SU-DHL-6 (cell line): ENCODE measurements around the gene USP11.

Experiments used
- H2AFZ ChIP-seq: fragments of 200-600 bp; sonication (generic); 2 replicates; pipeline ENCODE4 v1.6.1; 2014; ENCODE audit warnings: low read depth, mild to moderate bottlenecking, moderate library complexity, mixed read lengths, antibody characterized with exemption, low read length; ENCODE audit not compliant: severe bottlenecking
- H3F3A ChIP-seq: fragments of 200-600 bp; shearing (Covaris generic); 2 replicates; pipeline ENCODE4 v1.6.0; 2016; ENCODE audit warnings: antibody characterized with exemption, mild to moderate bottlenecking; ENCODE audit not compliant: insufficient read depth
- H3K27ac ChIP-seq: fragments of 200-600 bp; sonication (generic); 2 replicates; pipeline ENCODE4 v1.5.1; 2016; ENCODE audit warnings: low read depth, mild to moderate bottlenecking, low read length, moderate library complexity, mixed read lengths
- H3K27me3 ChIP-seq: fragments of 200-600 bp; sonication (generic), shearing (Covaris generic); 2 replicates; pipeline ENCODE4 v1.6.0; 2014; ENCODE audit warnings: mild to moderate bottlenecking, low read length
- H3K36me3 ChIP-seq: fragments of 200-600 bp; sonication (generic); 2 replicates; pipeline ENCODE4 v1.6.1; 2014; ENCODE audit warnings: mild to moderate bottlenecking, low read length, mixed read lengths
- H3K4me2 ChIP-seq: fragments of 300-600, 200-600 bp; shearing (Covaris generic), sonication (generic); 2 replicates; pipeline ENCODE4 v1.6.0; 2014; ENCODE audit warnings: low read length, low read depth, mild to moderate bottlenecking; ENCODE audit not compliant: poor library complexity, severe bottlenecking
- H3K4me3 ChIP-seq: fragments of 200-600 bp; sonication (generic); 2 replicates; pipeline ENCODE4 v1.5.1; 2014; ENCODE audit warnings: antibody characterized with exemption, low read length, mild to moderate bottlenecking, mixed read lengths; ENCODE audit not compliant: insufficient read depth, poor library complexity, severe bottlenecking
- H3K79me2 ChIP-seq: fragments of 200-600 bp; sonication (generic); 2 replicates; pipeline ENCODE4 v1.6.1; 2014; ENCODE audit warnings: mild to moderate bottlenecking, low read length, moderate library complexity; ENCODE audit not compliant: insufficient read depth
- H3K9ac ChIP-seq: fragments of 200-600 bp; sonication (generic); 2 replicates; pipeline ENCODE4 v1.7.0; 2014; ENCODE audit warnings: mild to moderate bottlenecking, low read length
- H3K9me2 ChIP-seq: fragments of 200-600 bp; sonication (generic); replicated peaks from 2 replicates; pipeline ENCODE4 v1.6.1; 2014; ENCODE audit warnings: low read length; ENCODE audit not compliant: insufficient read depth
- H3K9me3 ChIP-seq: fragments of 200-600 bp; sonication (generic); 2 replicates; pipeline ENCODE4 v1.6.1; 2014; ENCODE audit warnings: low read length, mixed read lengths; ENCODE audit not compliant: insufficient read depth
- H4K20me1 ChIP-seq: fragments of 200-600 bp; sonication (generic); 2 replicates; pipeline ENCODE4 v1.6.1; 2014; ENCODE audit warnings: low read depth, mild to moderate bottlenecking, antibody characterized with exemption, low read length, moderate library complexity, mixed read lengths
- EZH2phosphoT487 ChIP-seq: fragments of 200-600 bp; sonication (generic), shearing (Covaris generic); conservative IDR thresholded peaks from 2 replicates; pipeline ENCODE4 v1.6.1; 2018; ENCODE audit warnings: mild to moderate bottlenecking, antibody characterized with exemption, low read length, moderate library complexity, mixed read lengths
- TF ChIP-seq, protein P1 (sequence below): fragments of 200-600 bp; sonication (generic); IDR thresholded peaks from one replicate; pipeline ENCODE4 v1.5.1; 2017; ENCODE audit warnings: antibody characterized with exemption, mild to moderate bottlenecking, low read length, moderate library complexity; ENCODE audit not compliant: insufficient read depth, poor library complexity, severe bottlenecking

The USP11 gene

DNA sequence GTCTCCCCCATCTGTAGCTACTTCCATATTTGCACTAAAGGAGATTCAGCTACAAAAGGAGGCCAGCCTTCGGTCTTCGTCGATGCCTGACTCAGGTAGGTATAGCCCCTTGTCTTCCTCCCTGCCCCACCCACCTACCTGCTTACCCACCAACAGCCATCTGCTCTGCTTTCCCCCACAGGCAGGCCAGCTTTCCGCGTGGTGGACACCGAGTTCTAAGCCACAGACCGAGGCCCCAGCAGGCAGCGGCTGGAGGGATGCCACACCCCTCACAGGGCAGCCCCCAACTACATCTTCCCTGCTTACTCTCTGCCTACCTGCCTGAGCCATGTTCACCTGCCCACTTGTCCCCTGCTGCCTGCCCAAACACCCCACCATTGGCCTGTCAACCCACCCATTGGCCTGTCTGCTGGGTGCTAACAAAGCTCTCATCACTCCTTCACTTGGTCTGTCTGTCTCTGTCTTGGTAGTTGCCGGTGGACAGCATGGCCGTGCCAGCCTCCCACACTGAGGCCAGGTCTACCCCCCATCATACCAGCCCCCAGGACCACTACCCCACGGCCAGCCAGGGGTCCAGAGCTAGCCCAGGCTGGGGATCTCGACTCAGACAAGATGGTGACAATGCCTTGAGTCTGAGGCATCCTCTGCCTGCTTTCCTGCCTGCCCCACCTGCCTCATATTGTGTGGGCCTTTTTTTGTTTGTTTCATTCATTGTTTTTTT lies 4.1 kb upstream of the USP11 start:
- H3K27ac ChIP-seq: no peak overlapping the region
- no peak for TF ChIP-seq EZH2phosphoT487
- TF ChIP-seq, protein P1, sequence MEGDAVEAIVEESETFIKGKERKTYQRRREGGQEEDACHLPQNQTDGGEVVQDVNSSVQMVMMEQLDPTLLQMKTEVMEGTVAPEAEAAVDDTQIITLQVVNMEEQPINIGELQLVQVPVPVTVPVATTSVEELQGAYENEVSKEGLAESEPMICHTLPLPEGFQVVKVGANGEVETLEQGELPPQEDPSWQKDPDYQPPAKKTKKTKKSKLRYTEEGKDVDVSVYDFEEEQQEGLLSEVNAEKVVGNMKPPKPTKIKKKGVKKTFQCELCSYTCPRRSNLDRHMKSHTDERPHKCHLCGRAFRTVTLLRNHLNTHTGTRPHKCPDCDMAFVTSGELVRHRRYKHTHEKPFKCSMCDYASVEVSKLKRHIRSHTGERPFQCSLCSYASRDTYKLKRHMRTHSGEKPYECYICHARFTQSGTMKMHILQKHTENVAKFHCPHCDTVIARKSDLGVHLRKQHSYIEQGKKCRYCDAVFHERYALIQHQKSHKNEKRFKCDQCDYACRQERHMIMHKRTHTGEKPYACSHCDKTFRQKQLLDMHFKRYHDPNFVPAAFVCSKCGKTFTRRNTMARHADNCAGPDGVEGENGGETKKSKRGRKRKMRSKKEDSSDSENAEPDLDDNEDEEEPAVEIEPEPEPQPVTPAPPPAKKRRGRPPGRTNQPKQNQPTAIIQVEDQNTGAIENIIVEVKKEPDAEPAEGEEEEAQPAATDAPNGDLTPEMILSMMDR: no peak
- no peak overlapping the region for H3K4me3 ChIP-seq
- H3K79me2 ChIP-seq: no peaks in the 10 kb centered on the region
- H3K36me3 ChIP-seq: no peaks in the 10 kb centered on the region
- H4K20me1 ChIP-seq: no peaks in the 10 kb centered on the region
- peaks cover 19% of the 10 kb centered on the region for H3F3A ChIP-seq
- no peak overlapping the region for H3K9ac ChIP-seq
- H3K9me3 ChIP-seq: no peaks in the 10 kb centered on the region
- no peak overlapping the region for H3K4me2 ChIP-seq
- H3K9me2 ChIP-seq: no peaks in the 10 kb centered on the region
- H3K27me3 ChIP-seq: no peaks in the 10 kb centered on the region
- H2AFZ ChIP-seq: no peak overlapping the region

DNA sequence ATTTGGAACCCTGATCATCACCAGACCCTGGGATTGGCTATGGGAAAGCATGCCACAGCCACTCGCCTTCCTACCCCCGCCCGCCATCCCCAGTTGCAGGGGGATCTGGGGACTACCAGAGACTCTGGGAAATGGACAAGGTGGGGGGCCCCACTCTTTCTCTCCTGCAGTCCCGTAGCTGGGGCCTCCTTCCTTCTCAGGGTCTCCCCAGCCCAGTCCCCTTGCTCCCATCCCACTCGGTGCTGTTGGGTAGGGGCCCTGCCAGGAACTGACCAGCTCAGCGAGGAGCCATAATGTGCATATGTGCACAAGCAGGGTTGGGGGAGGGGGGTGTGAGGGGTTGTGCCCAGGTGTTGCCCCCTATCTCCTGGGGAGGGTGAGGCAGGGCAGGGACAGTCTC lies 3.4 kb upstream of the USP11 start:
- Histone ChIP-seq H3K4me3 (no peak overlapping the region), H4K20me1 (no peaks in the 10 kb centered on the region), H3K9ac (no peak overlapping the region), H3K9me3 (no peaks in the 10 kb centered on the region), H3K27me3 (no peaks in the 10 kb centered on the region), H3K36me3 (no peaks in the 10 kb centered on the region), H3K27ac (no peak overlapping the region), H2AFZ (no peak overlapping the region), H3F3A (peaks cover 19% of the 10 kb centered on the region), H3K79me2 (peaks cover 7% of the 10 kb centered on the region), H3K9me2 (no peaks in the 10 kb centered on the region), H3K4me2 (no peak overlapping the region)
- TF ChIP-seq, protein P1: no peak
- TF ChIP-seq EZH2phosphoT487: no peak

DNA sequence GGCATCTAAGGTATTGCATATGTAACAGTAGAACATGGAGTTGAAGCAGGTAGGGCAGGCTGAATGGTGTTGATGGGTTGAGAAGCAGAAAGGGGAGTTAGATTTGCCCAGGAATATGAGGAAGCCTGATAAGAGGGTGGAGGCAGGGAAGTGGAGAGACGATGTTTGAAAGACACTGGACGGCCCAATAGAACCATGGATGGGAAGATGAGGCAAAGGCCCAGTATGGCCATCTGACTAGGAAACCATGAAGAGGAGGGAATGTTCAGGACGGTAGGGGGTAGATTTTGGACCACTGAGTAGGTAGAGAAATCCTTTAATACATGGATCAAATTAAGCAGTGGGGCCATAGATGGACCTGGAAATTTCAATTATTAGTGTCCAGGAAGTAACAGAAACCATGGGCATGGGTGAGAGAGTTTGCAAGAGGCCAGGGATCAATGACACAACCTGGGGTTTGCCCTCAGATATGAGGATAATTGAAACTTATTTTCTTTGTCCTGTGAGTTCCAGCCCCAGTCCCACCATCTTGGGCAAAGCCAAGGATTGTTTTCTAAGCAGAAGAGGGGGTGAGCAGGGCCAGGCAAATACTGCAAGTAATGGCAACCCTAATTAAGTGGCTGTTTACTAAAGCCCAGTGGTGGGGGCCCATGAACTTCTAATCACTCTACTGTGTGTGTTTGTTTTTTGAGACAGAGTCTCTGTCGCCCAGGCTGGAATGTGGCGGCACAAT lies 2.5 kb upstream of the USP11 start:
- Histone ChIP-seq H3K9me3 (no peaks in the 10 kb centered on the region), H3K27ac (no peak overlapping the region), H3F3A (peaks cover 19% of the 10 kb centered on the region), H3K27me3 (no peaks in the 10 kb centered on the region), H3K4me3 (no peak overlapping the region), H3K79me2 (peaks cover 15% of the 10 kb centered on the region), H3K4me2 (no peak overlapping the region), H4K20me1 (no peaks in the 10 kb centered on the region), H3K9ac (no peak overlapping the region), H3K9me2 (no peaks in the 10 kb centered on the region), H3K36me3 (no peaks in the 10 kb centered on the region), H2AFZ (no peak overlapping the region)
- TF ChIP-seq, protein P1: no peak
- no peak for TF ChIP-seq EZH2phosphoT487
